SK-MEL-5 (cell line): ENCODE data around the gene SVIL. TPM values are rescaled to one million over a fixed set of nuclear protein-coding genes. Genes with fewer than 3 reads are reported as not detected.

Experiments
- DNase-seq: peaks from one replicate; pipeline ENCODE4 v3.0.0-alpha.2; 2016; ENCODE audit warnings: low read depth, low spot score
- in situ Hi-C: cut with HindIII; loops from 2 replicates; pipeline ENCODE4 v1.10.0; 2016; ENCODE audit warnings: low sequenced_read_pairs, high pct_unique_total_duplicates, low pct_unique_long_range_greater_than_20kb
- polyA plus RNA-seq, 2 experiments: library from polyadenylated mRNA; depleted of rRNA; stranded (reverse); fragments of >200 nt; gene quantifications; 2 replicates each; pipeline ENCODE4 v1.2.3, GENCODE V29; 2015
- total RNA-seq: library from RNA; depleted of rRNA; stranded (reverse); fragments of >200 nt; shearing (Covaris generic); gene quantifications from 2 replicates; pipeline ENCODE4 v1.2.3, GENCODE V29; 2014; rRNA removed

The SVIL gene
- 12.0 and 14.5 TPM in 2 replicates for total RNA-seq
- polyA plus RNA-seq (2015; cell fraction: cytosol; rRNA removed) = 19.3 and 25.4 TPM in 2 replicates
- 15.9 and 25.2 TPM in 2 replicates for polyA plus RNA-seq (2015; cell fraction: nucleus; rRNA removed)

GRCh38 chr10:29634764-29635625 is at the start of gene SVIL:
TSS of gene SVIL (minus strand) at chr10:29634971. CDS start at chr10:29555058, 79,913 bp downstream.
- in situ Hi-C loops = no loop called here
- no peak for DNase-seq

GRCh38 chr10:29681676-29682448 is 47.1 kb upstream of the SVIL start:
- peak; percentile 44 for DNase-seq
- in situ Hi-C loops = no loop called here

- in situ Hi-C loops = no loop called here
- no peak for DNase-seq
These were observed 45.3 kb upstream of the SVIL start for GRCh38 chr10:29680091-29680490.

- DNase-seq = no peak
- in situ Hi-C loops = no loop called here
These were observed 42.0 kb upstream of the SVIL start for GRCh38 chr10:29676732-29677131.

GRCh38 chr10:29675984-29676383 is 41.2 kb upstream of the SVIL start:
- DNase-seq = no peak
- in situ Hi-C loops = no loop called here

GRCh38 chr10:29671968-29672367 is 37.2 kb upstream of the SVIL start:
- in situ Hi-C loops = no loop called here
- DNase-seq = no peak

- DNase-seq = no peak
- in situ Hi-C loops = no loop called here
These were observed 36.5 kb upstream of the SVIL start for GRCh38 chr10:29671228-29671780.

GRCh38 chr10:29670761-29671160 is 36.0 kb upstream of the SVIL start:
- in situ Hi-C loops = no loop called here
- DNase-seq = no peak

GRCh38 chr10:29669149-29669548 is 34.4 kb upstream of the SVIL start:
- in situ Hi-C loops = no loop called here
- no peak for DNase-seq

GRCh38 chr10:29668628-29669027 is 33.9 kb upstream of the SVIL start:
- DNase-seq = no peak
- in situ Hi-C loops = no loop called here

- no peak for DNase-seq
- in situ Hi-C loops = no loop called here
These were observed 32.4 kb upstream of the SVIL start for GRCh38 chr10:29667191-29667590.

- in situ Hi-C loops = no loop called here
- no peak for DNase-seq
These were observed 31.4 kb upstream of the SVIL start for GRCh38 chr10:29666201-29666600.

- in situ Hi-C loops = no loop called here
- no peak for DNase-seq
These were observed 28.9 kb upstream of the SVIL start for GRCh38 chr10:29663718-29664117.

GRCh38 chr10:29658984-29659965 is 24.5 kb upstream of the SVIL start:
- in situ Hi-C loops = no loop called here
- peak; percentile 88 for DNase-seq

- DNase-seq = no peak
These were observed 23.0 kb upstream of the SVIL start for GRCh38 chr10:29657719-29658274.

GRCh38 chr10:29656451-29656992 is 21.8 kb upstream of the SVIL start:
- no peak for DNase-seq
- in situ Hi-C loops = no loop called here

More at GRCh38 chr10:29657719-29658274, 23.0 kb upstream of the SVIL start:
- in situ Hi-C loops = no loop called here

- in situ Hi-C loops = no loop called here
- DNase-seq = no peak
These were observed 17.4 kb upstream of the SVIL start for GRCh38 chr10:29652192-29652591.
